DMS53 (cell line): ENCODE results near the gene TNS3.

Source experiments
- DNase-seq: peaks from one replicate; lab custom pipeline; 2025; lab: John Stamatoyannopoulos, UW

TNS3 gene

DNA sequence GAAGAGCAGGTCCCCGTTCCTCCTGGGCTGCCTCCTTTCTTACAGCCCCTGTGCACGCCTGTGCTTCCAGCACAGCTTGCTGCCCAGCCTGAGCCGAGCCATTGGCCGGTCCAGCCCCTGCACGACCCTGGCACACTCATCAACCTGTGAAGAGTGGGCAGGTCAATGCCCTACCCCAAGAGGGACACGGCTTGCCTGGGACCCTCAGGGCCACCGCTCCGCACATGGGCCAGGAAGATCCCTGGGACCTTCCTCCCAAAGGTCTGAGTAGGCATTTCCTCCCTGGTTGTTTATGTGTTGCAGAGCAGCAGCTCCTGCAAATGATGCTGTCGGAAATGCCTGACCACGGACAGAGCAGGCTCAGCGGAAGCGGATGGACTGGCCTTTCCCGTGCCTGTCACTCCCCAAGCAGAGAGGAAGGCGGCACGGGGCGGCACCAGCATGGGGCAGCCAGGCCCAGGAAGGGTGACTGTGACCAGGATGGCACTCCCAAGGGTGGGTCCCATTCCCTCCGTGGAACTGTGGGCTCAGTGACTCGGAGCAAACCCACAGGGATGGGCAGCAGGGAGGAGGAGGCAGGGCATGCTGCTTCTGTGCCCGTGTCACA is 252.5 kb downstream of the TNS3 start:
- no peak for DNase-seq

- no peak for DNase-seq
Observed at GRCh38 chr7:47328392-47329319, 253.3 kb downstream of the TNS3 start.

GRCh38 chr7:47327698-47328391 is 254.1 kb downstream of the TNS3 start:
- DNase-seq = peak; percentile 24

GRCh38 chr7:47327346-47327697 is 254.6 kb downstream of the TNS3 start:
- DNase-seq = no peak

DNA sequence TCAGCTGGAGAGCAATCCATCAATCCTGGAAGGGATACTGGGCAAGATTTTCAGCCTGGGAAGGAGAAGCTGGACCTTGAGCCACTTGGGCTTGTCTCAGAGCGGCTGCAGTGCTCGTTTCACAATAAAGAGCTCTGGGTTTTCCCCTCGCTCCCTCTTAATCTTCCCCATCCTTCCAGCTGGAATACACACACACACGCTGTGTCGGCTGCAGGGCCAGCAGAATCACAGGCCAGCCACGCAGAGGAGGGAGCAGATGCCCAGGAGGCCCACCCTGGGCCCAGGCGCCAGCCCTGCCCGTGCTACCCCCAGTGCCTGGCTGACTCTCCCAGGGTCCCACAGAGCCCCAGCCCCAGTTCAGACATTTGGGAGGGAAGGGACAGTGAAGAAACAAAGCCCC is 255.1 kb downstream of the TNS3 start:
- no peak for DNase-seq

DNA sequence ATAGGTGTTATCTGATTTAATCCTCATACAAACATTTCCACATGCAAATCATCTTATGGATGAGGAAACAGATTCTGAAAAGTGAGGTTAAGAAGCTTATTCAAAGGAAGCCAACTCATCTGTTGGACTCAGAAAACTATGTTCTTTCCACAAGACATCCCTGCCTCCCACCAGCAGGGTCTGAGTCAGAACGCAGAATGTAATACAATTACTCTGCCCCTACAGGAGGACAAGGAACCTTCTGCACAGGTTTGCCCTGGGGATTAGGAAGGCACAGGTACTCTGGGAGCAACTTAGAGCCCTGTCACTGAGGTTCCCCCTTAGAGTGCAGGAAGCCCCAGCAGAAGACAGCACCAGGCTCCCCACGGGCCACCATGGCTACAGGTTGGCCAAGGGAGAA is 255.7 kb downstream of the TNS3 start:
- DNase-seq = peak; percentile 56

DNA sequence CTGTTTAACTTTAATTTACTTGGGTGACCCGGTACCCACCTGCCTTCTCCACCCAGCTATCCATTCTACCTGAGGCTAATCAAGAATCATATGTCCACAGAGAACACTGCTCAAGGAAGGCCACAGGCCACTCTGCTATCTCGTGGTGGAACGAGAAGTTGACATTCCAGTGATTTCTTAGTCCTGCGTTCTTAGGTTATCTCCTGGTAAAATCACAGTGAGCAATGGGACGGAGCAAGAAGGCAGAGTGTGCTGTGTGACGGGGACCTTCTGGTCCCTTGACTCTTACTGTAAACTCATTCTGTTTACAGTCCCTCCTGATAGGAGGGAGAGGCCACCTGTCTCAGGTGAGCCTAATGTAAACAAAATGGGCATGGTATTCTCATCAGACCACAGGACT is 256.6 kb downstream of the TNS3 start:
- peak; percentile 59 for DNase-seq

DNA sequence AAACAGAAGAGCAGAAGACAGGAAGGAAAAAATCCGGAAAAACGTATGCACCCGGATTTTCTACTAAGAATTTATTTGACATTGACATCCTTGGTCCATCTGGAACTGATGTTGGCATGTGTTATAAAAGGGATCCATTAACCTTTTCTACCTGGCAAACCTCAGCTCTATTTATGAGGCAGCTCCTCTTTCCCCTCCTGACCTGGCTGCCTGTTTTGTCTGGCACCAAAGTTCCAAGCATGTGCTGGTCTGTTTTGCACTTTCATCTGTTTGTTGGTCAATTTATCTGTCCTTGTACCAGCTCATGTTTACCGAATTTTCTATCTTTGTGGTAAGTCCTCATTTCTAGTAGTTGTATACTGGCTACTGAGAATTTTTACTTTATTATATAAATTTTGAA is 258.0 kb downstream of the TNS3 start:
- DNase-seq = no peak

GRCh38 chr7:47322731-47323130 is 259.2 kb downstream of the TNS3 start:
- no peak for DNase-seq

DNA sequence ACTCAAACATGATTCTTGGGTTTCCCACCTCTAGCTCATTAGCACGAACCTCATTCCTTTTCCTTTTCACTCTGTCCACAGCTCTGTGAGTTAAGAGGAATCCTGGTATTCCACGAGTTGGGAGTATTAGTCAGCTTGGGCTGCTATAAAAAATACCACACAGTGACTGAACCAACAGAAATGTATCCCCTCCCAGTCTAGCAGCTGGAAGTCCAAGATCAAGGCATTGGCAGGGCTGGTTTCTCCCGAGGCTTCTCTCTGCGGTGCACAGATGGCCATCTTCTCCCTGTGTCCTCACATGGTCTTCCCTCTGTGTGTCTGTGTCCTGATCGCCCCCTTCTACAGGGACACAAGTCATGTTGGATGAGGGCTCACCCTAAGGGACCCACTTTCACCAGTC is 261.6 kb downstream of the TNS3 start:
- no peak for DNase-seq

DNA sequence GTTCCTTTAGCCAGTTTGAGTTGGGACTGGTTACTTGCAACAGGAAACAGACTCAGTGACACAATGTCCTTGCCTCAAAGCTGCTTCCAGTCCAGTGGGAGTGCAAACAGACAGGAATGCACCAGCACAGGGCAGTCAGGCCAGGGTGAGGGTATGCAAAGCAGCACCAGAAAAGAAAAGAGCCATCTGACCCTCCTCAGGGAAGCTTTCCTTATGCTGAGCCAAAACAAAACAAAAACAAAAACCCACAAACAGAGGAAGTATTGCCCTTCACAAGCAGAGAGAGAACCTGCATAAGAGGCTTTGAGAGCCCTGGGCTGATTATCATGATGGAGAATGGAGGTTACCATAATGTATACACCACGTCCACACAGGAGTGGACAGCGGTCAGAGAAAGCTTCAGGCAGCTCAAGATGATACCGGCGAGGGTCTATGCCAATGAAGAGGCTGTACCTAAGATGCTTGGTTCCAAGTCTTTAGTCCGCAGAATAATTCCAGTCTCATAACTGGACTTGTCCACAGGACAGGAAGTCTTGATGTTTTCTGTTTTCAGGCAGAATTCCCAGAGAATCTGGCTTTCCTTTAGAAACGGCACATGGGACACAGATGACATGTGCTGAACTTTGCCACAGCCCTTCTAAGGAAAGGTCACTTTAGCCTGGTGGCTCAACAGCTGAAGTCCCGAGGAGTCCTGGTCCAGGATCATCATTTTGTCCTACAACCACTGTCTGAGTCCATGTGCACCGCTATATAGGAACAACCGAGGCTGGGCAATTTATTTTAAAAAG is 263.3 kb downstream of the TNS3 start:
- DNase-seq = no peak

GRCh38 chr7:47317487-47317886 is 264.4 kb downstream of the TNS3 start:
- DNase-seq = no peak

GRCh38 chr7:47314728-47315607 is 266.9 kb downstream of the TNS3 start:
- no peak for DNase-seq

DNA sequence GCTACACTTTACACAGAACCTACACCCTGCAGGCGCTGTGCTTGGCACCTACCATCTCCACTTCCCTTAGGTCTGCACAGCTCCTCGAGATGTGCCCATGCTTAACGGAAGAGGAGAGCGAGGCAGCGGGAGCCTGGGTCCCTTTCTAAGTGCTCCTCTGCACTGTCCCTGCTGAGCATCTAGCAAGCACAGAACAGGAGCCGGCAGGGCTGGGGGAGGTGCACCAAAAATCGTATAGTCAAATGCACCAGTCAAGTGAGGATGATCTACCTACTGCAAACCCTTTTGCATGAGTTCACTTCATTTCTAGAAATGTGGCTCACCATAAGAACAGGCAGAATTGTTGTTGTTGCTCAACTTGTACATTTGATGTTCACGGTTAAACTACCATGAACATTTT is 267.7 kb downstream of the TNS3 start:
- no peak for DNase-seq

DNA sequence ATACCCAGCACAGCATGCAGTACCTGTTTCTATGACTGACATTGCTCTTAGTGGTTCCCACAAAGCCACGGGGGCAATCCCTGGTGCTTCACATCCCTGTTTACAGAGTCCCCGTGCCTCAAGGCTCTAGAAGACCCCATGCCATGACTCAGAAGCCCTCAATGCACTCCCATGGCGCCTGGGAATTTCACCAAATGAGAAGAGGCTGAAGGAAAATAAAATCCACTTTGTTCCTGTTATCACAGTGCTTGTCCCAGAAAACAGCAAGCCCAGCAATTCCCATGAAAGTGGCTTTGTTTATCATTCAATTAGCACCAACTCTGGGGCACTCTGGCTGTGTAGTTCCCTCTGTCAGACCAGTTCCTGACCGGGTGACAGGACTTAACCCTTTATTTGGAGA is 268.3 kb downstream of the TNS3 start:
- DNase-seq = no peak

DNA sequence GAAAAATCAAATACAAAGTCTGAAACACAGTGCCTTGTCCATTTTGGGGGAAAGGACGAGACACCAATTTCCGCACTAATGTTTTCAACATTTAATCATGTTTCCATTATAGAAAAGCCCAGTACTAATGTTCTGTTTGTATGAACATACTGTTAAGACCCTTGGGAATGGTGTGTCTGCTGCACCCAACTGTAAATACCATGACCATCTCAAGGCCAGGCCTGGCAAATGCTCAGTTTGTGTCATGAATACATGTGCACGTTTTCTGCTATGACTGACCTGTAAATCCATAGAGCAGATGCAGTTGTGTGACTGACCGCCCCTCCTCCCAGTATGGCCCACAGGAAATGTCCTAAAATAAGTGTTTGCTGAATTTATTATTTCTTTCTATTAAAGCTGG is 270.0 kb downstream of the TNS3 start:
- DNase-seq = no peak

DNA sequence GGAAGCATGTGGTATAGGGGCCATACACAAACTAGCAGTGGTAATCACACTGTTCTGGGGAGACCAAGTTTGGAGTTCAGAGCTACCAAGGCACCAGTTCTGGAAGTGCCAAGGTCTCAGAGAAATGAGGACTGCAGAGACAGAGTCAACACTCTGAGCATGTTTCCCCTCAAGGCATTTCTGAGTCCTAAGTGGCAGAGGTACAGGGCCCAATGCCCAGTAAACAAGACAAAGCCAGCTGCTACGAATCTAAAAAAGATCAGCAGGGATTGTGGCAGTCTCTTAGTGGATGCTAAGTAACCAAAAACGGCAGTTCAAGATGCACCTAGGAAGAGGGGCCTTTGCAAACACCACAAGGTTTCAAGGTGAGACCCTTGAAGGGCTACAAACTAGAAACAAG is 271.9 kb downstream of the TNS3 start:
- no peak for DNase-seq

DNA sequence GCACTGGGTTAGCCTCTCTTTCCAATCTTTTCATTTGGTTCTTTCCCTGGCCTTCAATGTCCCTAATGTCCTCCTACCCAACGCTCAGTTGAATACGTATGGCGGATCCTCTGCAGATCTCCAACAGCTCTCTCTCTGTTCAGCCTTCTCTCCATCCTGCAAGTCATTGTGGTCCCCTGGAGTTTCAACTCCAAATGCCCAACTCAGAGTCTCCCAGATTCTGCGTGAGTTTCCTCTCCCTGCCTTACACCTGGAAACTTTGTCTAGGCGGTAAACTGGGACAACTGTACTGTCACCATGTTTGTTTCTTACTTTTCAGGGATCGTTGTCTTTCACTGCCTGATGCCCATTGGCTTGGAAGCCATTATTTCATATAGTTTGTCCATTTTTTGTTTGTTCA is 273.1 kb downstream of the TNS3 start:
- DNase-seq = no peak

DNA sequence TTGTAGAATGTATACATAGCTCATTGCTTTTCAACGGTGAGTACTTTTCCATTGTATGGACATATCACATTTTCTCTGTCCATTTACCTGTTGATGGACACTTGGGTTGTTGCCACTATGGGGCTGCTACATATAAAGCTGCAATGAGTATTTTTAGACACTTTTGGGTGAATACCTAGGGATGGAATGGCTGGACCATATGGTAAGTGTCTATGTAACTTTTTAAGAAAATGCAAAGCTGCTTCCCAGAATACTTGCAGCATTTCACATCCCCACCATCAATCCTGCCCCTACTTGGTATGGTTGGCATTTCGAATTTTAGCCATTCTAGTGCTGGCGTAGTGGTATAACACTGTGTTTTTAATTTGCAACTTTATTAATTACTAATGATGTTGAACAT is 274.6 kb downstream of the TNS3 start:
- DNase-seq = no peak

GRCh38 chr7:47304727-47305719 is 276.9 kb downstream of the TNS3 start:
- DNase-seq = no peak
